ENCODE measurements around the gene ABCD1. TPM values are rescaled to one million over a fixed set of nuclear protein-coding genes. Genes with fewer than 3 reads are reported as not detected.

Gene ABCD1
- total RNA-seq, 2 donors from 2014 or later: 12.7 to 16.8 TPM

DNA sequence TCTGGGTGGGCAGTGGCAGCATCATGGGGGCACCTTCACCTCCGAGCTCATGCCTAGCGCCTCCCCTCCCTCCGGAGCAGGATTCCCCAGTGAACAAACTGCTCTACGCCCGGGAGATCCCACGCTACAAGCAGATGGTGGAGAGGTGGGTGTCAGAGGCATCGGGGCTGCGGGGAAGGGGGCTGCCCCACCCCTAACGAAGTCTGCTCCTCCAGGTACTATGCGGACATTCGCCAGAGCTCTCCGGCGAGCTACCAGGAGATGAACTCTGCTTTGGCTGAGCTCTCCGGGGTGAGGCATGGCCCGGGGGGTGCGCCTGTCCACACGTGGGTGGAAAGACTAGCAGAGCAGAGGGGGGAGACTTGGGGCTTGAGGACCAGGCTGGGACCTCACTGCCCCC lies 53.5 kb downstream of the ABCD1 start:
- no peak overlapping the region for H3K9ac ChIP-seq (ENCODE audit: low read depth in 2 of 2, low read length in 2 of 2)
- intact Hi-C loops (cut with DNase I): no loop called here
- no peaks in the 10 kb centered on the region for H3K9me3 ChIP-seq
- no peaks in the 10 kb centered on the region for H3K4me1 ChIP-seq
- H3K36me3 ChIP-seq: no peaks in the 10 kb centered on the region
- H3K4me3 ChIP-seq: no peak overlapping the region
- no peak for TF ChIP-seq CTCF (IDR thresholded peaks at IDR 0.05)
- H3K27ac ChIP-seq: no peak overlapping the region
- no peak for DNase-seq
- H3K27me3 ChIP-seq: peaks cover 6% of the 10 kb centered on the region

DNA sequence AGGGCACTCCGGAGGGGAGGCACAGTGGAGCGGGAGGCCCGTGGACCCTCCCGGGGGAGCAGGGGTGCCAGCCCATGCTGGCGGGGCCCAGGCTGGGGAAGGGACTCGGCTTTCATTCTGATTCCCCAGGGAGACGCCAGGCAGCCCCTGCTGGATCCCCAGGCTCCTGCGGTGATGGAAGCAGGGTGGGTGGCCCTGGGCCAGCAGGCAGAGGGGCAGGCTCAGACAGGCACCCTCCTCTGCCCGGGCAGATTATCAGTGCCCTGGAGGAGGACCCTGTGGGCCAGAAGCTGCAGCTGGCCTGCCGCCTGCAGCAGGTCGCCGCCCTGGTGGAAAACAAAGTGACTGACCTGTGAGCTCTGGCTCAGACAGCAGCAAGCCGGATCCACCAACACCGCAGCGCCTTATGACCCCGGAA lies 54.0 kb downstream of the ABCD1 start:
- no peak for TF ChIP-seq CTCF (IDR thresholded peaks at IDR 0.05)
- Histone ChIP-seq H3K27me3 (peaks cover 6% of the 10 kb centered on the region), H3K27ac (no peak overlapping the region), H3K9me3 (no peaks in the 10 kb centered on the region), H3K36me3 (no peaks in the 10 kb centered on the region), H3K4me1 (no peaks in the 10 kb centered on the region), H3K4me3 (no peak overlapping the region), H3K9ac (ENCODE audit: low read depth in 2 of 2, low read length in 2 of 2) (no peak overlapping the region)
- intact Hi-C loops (cut with DNase I): no loop called here
- no peak for DNase-seq

DNA sequence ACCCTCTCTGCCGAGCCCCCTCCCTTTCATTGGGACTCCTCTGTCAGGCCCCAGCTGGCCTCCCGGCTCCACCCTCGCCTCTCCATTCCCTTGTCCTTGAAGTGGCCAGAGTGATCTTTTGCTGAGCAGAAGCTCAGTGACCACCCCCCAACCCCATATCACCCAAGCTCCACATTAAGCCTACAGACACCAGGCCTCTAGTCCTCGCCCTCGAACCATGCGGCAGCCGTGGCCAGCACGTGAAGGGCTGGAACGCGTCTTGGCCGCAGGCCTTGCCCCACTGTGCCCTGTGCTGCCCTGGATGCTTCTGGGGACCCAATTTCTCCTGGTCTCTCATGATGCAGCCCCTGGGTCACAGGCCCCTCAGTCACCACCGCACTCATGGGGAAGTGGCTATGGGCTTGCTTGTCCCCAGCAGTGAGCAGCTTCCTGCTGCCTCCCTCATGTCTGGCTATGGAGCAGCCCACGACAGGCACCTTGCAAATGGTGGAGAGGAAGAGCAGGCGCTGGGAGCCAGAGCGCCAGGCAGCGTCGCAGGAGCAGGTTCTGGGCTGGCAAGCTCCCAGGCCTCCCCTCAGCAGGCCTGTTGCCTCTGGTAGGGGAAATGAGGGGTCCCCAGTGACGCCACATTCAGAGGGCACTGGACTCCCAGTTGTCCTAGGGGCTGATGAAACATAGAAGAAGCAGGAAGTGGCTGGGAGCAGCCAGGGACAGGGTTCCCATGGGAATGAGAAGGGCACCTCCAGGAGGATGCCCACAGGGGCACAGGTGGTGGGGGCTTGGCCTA lies 55.4 kb downstream of the ABCD1 start:
- no peak overlapping the region for H3K4me3 ChIP-seq
- H3K36me3 ChIP-seq: no peaks in the 10 kb centered on the region
- no peak for TF ChIP-seq CTCF (IDR thresholded peaks at IDR 0.05)
- H3K9ac ChIP-seq (ENCODE audit: low read depth in 2 of 2, low read length in 2 of 2): no peak overlapping the region
- intact Hi-C loops (cut with DNase I): no loop called here
- DNase-seq: no peak
- no peaks in the 10 kb centered on the region for H3K4me1 ChIP-seq
- no peak overlapping the region for H3K27ac ChIP-seq
- peaks cover 6% of the 10 kb centered on the region for H3K27me3 ChIP-seq
- H3K9me3 ChIP-seq: no peaks in the 10 kb centered on the region

DNA sequence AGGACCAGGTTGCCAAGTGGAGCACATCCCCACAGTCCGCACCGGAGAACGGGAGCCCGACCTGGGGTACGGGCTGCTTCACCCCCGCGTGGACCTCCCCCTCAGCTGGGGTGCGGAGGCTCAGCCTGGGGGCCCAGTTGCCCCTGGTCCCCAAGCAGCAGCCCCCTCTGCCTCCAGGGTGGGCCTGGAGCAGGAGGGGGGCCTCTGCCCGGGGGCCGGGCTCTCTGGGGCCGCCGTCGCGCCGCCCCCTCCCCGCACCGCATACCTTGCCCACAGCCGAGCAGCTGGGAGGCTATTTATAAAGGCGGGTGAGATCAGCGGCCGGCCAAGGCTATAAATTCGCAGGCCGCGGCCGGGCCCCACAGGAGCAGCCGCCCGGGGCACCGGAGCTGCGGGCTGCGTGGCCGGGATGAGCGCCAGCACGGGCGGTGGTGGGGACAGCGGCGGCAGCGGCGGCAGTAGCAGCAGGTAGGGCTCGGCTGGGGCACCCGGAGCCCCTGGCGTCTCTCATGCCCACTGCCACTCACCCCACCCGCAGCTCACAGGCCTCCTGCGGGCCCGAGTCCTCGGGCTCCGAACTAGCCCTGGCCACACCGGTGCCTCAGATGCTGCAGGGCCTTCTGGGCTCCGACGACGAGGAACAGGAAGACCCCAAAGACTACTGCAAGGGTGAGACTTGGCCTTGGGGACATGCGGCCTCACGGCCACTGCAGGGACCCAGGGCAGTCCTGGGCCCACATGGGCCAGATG lies 56.2 kb downstream of the ABCD1 start, which contains the start of gene SRPK3:
SRPK3 (plus strand) TSS at position 364 of the 750 bp plus-strand sequence; CDS start at position 410, 46 bp downstream.
- no peaks in the 10 kb centered on the region for H3K9me3 ChIP-seq
- peak within 1 kb of the TSS in 1 of 2 donors; percentile 12 for H3K9ac ChIP-seq (ENCODE audit: low read depth in 2 of 2, low read length in 2 of 2)

More for the DNA sequence above, 56.2 kb downstream of the ABCD1 start, which contains the start of gene SRPK3:
- H3K4me1 ChIP-seq: no peaks in the 10 kb centered on the region
- H3K36me3 ChIP-seq: no peaks in the 10 kb centered on the region
- H3K4me3 ChIP-seq: no peak within 1 kb of the TSS
- intact Hi-C loops (cut with DNase I): no loop called here
- H3K27ac ChIP-seq: no peak within 1 kb of the TSS
- no peak for TF ChIP-seq CTCF (IDR thresholded peaks at IDR 0.05)
- H3K27me3 ChIP-seq: peaks cover 6% of the 10 kb centered on the region
- DNase-seq: no peak
